ENCODE data around the gene HELZ2.

Gene HELZ2

DNA sequence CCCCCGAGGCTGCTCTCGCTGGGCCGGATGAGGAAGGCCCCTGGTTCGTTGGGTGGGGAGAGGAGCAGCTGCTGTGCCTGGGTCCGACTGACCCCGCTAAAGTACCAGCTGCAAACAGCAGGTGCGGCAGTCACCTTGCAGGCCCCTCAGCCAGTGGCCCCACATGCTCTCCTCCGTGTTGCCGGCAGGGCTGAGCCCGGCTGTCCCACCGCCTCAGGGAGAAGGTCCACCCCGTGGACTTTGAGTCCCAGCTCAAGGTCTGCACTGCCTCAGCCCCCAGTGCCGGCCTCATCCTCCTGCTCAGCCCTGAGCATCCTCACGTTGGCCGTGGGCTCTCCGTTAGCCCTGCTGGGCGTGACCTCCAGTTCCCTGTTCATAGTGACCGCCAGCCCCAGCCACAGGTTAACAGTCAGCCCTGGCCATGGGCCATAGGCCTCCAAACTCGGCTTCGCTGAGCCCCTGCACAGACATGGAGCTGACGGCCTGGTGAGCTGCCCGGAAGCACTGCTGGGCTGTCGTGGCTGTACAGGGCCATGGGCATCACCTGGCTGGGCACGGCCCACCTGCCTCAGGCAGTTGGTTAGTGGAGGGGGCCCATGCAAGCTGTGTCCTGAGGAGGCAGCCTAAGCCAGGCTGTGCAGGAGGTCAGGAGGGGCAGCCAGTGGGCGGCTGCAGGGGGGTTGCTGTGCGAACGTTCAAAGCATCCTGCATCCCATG lies 29.6 kb downstream of the HELZ2 start:
- no peak overlapping the region for H3K4me3 ChIP-seq (ENCODE audit: low read depth in 1 of 5, low read length in 5 of 5)
- no peaks in the 10 kb centered on the region for H3K4me1 ChIP-seq (ENCODE audit: control insufficient read depth in 5 of 5, insufficient read depth in 5 of 5, low read length in 5 of 5)
- H3K36me3 ChIP-seq (ENCODE audit: control insufficient read depth in 5 of 5, insufficient read depth in 5 of 5, low read length in 5 of 5) = no peaks in the 10 kb centered on the region
- H3K27me3 ChIP-seq (ENCODE audit: control insufficient read depth in 5 of 5, insufficient read depth in 4 of 5, low read length in 5 of 5) = peaks cover 19 to 47% (median 30%) of the 10 kb centered on the region in 5 donors
- H3K27ac ChIP-seq (ENCODE audit: low read depth, low read length) = no peak overlapping the region
- no peak overlapping the region for H3K9ac ChIP-seq (ENCODE audit: low read length in 5 of 5)
- no peaks in the 10 kb centered on the region for H3K9me3 ChIP-seq (ENCODE audit: control insufficient read depth in 5 of 5, low read length in 5 of 5)

DNA sequence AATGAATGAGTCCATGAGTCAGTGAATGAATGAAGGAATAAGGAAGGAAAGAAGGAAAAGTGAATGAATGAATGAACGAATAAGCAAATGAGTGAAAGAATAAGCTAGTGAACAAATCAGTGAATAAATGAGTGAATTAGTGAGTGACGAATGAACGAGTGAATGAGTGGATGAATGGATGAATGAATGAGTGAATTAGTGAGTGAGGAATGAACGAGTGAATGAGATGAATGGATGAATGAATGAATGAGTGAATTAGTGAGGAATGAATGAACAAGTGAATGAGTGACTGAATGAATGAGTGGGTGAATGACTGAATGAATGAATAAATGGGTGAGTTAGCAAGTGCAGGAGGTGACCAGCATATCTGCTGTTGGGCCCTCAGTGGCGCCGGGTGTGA lies 30.3 kb downstream of the HELZ2 start:
- Histone ChIP-seq H3K27me3 (ENCODE audit: control insufficient read depth in 5 of 5, insufficient read depth in 4 of 5, low read length in 5 of 5) (peaks cover 19 to 43% (median 29%) of the 10 kb centered on the region in 5 donors), H3K4me3 (ENCODE audit: low read depth in 1 of 5, low read length in 5 of 5) (no peak overlapping the region), H3K36me3 (ENCODE audit: control insufficient read depth in 5 of 5, insufficient read depth in 5 of 5, low read length in 5 of 5) (no peaks in the 10 kb centered on the region), H3K9me3 (ENCODE audit: control insufficient read depth in 5 of 5, low read length in 5 of 5) (no peaks in the 10 kb centered on the region), H3K9ac (ENCODE audit: low read length in 5 of 5) (no peak overlapping the region), H3K27ac (ENCODE audit: low read depth, low read length) (no peak overlapping the region), H3K4me1 (ENCODE audit: control insufficient read depth in 5 of 5, insufficient read depth in 5 of 5, low read length in 5 of 5) (no peaks in the 10 kb centered on the region)

DNA sequence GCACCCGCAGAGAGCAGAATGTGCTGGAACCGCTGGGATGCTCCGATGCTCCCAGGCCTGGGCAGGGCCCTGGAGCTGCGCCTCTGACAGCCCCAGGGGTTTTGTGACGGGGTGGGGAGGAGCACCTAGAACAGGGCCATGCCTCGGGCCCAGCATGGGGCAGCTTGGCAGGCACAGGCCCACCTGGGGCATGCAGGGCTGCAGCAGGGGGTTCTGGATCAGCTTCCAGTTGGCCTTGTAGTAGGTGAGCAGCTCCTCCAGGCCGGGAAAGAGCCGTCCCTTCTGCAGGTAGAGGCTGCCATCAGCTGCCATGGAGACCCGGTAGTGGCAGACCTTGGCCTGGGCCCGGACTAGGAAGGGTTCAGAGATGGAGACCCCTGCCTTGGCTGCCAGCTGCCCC lies 30.9 kb downstream of the HELZ2 start:
- H3K27ac ChIP-seq (ENCODE audit: low read depth, low read length) = no peak overlapping the region
- peaks cover 14 to 37% (median 23%) of the 10 kb centered on the region in 5 donors for H3K27me3 ChIP-seq (ENCODE audit: control insufficient read depth in 5 of 5, insufficient read depth in 4 of 5, low read length in 5 of 5)
- H3K4me1 ChIP-seq (ENCODE audit: control insufficient read depth in 5 of 5, insufficient read depth in 5 of 5, low read length in 5 of 5) = no peaks in the 10 kb centered on the region
- H3K36me3 ChIP-seq (ENCODE audit: control insufficient read depth in 5 of 5, insufficient read depth in 5 of 5, low read length in 5 of 5) = no peaks in the 10 kb centered on the region
- no peak overlapping the region for H3K9ac ChIP-seq (ENCODE audit: low read length in 5 of 5)
- no peaks in the 10 kb centered on the region for H3K9me3 ChIP-seq (ENCODE audit: control insufficient read depth in 5 of 5, low read length in 5 of 5)
- H3K4me3 ChIP-seq (ENCODE audit: low read depth in 1 of 5, low read length in 5 of 5) = no peak overlapping the region

DNA sequence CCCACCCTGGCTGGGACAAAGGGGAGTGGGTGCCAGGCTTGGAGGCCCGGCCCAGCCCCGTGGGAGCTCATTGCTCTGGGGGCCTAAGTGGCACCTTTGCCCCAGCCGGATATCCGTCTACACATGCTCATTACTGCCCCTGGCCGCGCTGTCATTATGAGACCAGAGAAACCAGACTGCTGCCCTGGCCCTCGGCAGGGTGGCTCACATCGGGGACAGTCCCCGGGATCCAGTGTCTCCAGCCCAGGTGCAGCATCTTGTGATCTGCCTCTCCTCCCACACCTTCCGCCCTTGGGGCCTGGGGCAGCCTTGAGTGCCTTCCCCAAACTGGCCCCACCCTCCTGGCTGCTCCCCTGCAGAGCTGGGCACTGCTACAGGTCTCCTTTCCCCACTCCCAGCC lies 31.3 kb downstream of the HELZ2 start:
- H3K36me3 ChIP-seq (ENCODE audit: control insufficient read depth in 5 of 5, insufficient read depth in 5 of 5, low read length in 5 of 5) = no peaks in the 10 kb centered on the region
- H3K9me3 ChIP-seq (ENCODE audit: control insufficient read depth in 5 of 5, low read length in 5 of 5) = no peaks in the 10 kb centered on the region
- no peak overlapping the region for H3K9ac ChIP-seq (ENCODE audit: low read length in 5 of 5)
- no peak overlapping the region for H3K27ac ChIP-seq (ENCODE audit: low read depth, low read length)
- no peak overlapping the region for H3K4me3 ChIP-seq (ENCODE audit: low read depth in 1 of 5, low read length in 5 of 5)
- peaks cover 12 to 33% (median 20%) of the 10 kb centered on the region in 5 donors for H3K27me3 ChIP-seq (ENCODE audit: control insufficient read depth in 5 of 5, insufficient read depth in 4 of 5, low read length in 5 of 5)
- H3K4me1 ChIP-seq (ENCODE audit: control insufficient read depth in 5 of 5, insufficient read depth in 5 of 5, low read length in 5 of 5) = peaks cover 0 to 4% (median 4%) of the 10 kb centered on the region in 5 donors

DNA sequence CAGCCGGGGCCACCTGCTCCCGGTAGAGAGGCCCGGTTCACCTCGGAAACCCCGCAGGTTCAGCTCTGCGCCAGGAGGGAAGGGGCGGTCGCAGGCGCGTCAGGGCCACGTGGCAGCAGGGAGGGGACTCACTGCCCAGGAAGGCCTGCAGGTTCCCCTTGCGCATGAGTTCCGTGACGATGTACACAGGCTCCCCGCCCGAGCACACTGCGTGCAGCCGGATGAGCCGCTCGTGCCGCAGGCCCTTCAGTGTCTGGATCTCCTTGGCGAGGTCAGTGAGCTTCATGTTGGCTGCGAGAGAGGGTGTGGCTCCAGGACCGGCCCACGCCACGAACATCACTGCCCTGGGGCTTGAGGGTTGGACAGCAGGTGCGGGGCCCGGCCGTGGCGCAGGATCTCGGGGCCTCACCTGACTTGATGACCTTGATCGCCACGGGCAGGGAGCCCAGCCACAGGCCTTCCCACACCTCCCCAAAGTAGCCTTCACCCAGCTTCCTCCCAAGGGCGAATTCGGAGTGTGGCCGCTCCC lies 31.9 kb downstream of the HELZ2 start:
- H3K9me3 ChIP-seq (ENCODE audit: control insufficient read depth in 5 of 5, low read length in 5 of 5) = no peaks in the 10 kb centered on the region
- no peak overlapping the region for H3K27ac ChIP-seq (ENCODE audit: low read depth, low read length)
- H3K4me3 ChIP-seq (ENCODE audit: low read depth in 1 of 5, low read length in 5 of 5) = no peak overlapping the region
- H3K36me3 ChIP-seq (ENCODE audit: control insufficient read depth in 5 of 5, insufficient read depth in 5 of 5, low read length in 5 of 5) = no peaks in the 10 kb centered on the region
- H3K4me1 ChIP-seq (ENCODE audit: control insufficient read depth in 5 of 5, insufficient read depth in 5 of 5, low read length in 5 of 5) = peaks cover 0 to 10% (median 10%) of the 10 kb centered on the region in 5 donors
- no peak overlapping the region for H3K9ac ChIP-seq (ENCODE audit: low read length in 5 of 5)
- H3K27me3 ChIP-seq (ENCODE audit: control insufficient read depth in 5 of 5, insufficient read depth in 4 of 5, low read length in 5 of 5) = peaks cover 9 to 30% (median 19%) of the 10 kb centered on the region in 5 donors

DNA sequence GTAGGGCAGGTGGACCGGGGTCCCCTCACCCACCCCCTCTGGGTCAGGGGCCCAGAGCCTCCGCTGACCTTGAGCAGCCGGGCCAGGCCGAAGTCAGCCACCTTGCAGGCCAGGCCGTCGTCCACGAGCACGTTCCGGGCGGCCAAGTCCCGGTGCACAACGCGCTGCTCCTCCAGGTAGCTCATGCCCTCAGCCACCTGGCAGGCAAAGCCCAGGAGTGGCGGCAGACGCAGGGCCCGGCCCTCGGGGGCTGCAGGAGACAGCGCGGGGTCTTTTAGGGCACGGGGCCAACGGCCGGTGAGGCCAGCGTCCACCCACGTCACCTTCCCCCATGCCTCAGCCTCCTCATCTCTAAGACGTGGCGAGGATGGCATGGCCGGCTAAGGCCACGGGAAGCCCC lies 32.7 kb downstream of the HELZ2 start:
- no peak overlapping the region for H3K9ac ChIP-seq (ENCODE audit: low read length in 5 of 5)
- H3K36me3 ChIP-seq (ENCODE audit: control insufficient read depth in 5 of 5, insufficient read depth in 5 of 5, low read length in 5 of 5) = no peaks in the 10 kb centered on the region
- peaks cover 0 to 18% (median 17%) of the 10 kb centered on the region in 5 donors for H3K4me1 ChIP-seq (ENCODE audit: control insufficient read depth in 5 of 5, insufficient read depth in 5 of 5, low read length in 5 of 5)
- H3K4me3 ChIP-seq (ENCODE audit: low read depth in 1 of 5, low read length in 5 of 5) = no peak overlapping the region
- H3K9me3 ChIP-seq (ENCODE audit: control insufficient read depth in 5 of 5, low read length in 5 of 5) = no peaks in the 10 kb centered on the region
- H3K27ac ChIP-seq (ENCODE audit: low read depth, low read length) = no peak overlapping the region
- peaks cover 13 to 32% (median 17%) of the 10 kb centered on the region in 5 donors for H3K27me3 ChIP-seq (ENCODE audit: control insufficient read depth in 5 of 5, insufficient read depth in 4 of 5, low read length in 5 of 5)

DNA sequence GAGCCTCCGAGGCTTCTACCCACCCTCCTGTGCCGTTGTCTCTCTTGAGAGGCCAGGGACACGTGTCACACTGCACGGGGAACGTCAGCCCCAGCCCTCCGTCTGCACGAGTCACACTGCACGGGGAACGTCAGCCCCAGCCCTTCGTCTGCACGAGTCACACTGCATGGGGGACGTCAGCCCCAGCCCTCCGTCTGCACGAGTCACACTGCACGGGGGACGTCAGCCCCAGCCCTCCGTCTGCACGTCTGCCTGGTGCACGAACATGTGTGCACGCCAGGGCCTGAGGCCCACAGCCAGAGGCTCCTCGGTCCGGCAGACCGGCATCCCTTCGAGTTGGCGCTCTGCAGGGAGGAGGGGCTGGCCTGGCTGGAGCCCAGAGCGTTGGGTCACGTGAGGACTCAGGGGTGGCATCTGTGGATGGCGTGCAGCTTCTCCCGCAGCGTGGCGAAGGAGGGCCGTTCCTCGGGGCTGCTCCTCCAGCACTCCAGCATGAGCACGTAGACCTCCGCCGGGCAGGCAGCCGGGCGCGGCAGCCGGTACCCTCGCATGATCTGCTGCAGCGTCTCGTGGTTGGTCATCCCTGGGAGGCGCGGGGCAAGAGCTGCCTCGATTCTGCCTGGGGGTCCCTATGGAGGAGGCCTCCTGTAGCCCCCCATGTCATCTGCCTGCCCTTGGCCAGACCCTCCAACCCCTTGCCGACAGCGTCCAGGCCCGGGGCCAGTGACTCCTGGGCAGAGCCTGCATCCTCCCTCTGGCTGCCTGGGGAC lies 33.4 kb downstream of the HELZ2 start:
- Histone ChIP-seq H3K9me3 (ENCODE audit: control insufficient read depth in 5 of 5, low read length in 5 of 5) (no peaks in the 10 kb centered on the region), H3K9ac (ENCODE audit: low read length in 5 of 5) (no peak overlapping the region), H3K27ac (ENCODE audit: low read depth, low read length) (no peak overlapping the region), H3K27me3 (ENCODE audit: control insufficient read depth in 5 of 5, insufficient read depth in 4 of 5, low read length in 5 of 5) (peaks cover 12 to 31% (median 16%) of the 10 kb centered on the region in 5 donors), H3K4me1 (ENCODE audit: control insufficient read depth in 5 of 5, insufficient read depth in 5 of 5, low read length in 5 of 5) (peaks cover 0 to 20% (median 20%) of the 10 kb centered on the region in 5 donors), H3K36me3 (ENCODE audit: control insufficient read depth in 5 of 5, insufficient read depth in 5 of 5, low read length in 5 of 5) (no peaks in the 10 kb centered on the region), H3K4me3 (ENCODE audit: low read depth in 1 of 5, low read length in 5 of 5) (no peak overlapping the region)

DNA sequence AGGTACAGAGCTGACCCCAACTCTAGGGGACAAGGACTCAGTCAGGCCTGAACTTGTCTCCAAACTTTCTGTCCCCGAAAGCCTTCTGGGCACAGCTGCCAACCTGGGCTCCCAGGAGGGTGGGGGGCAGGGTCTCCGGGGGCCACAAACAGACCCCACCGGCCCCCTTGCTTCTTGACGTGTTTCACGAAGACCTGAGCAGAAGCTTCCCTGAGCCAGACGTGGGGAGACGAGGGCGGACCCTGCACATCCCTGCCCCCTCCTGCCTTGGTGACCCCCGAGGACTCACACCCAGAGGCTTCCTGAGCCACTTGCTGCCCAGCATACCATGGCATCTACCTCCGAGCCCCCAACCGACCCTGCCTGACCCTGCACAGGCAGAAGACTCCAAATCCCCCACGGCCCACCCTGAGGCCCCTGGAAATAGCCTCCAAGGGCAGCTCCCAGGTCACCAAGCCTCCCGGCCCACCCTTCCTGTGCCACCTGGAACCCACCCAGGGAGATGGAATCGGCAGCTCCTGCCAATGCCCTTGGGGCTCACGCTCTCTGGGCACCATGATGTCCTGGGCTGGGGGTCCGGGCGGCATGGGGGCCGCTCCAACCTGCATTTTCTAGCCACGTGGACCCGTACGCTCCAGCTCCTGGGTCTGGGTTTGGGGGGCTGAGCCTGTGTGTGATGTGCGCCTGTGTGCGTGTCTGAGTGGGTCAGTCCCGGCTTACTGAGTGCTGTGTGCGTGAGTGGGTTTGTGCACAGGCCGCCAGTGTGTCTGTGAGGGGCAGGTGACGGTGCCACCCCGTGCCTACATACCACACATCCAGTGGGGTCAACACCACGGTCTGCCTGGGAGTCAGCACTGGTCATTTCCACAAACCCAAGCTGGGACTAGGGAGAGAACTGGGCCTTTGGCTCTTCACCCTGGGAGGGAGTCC lies 34.3 kb downstream of the HELZ2 start:
- Histone ChIP-seq H3K4me3 (ENCODE audit: low read depth in 1 of 5, low read length in 5 of 5) (no peak overlapping the region), H3K4me1 (ENCODE audit: control insufficient read depth in 5 of 5, insufficient read depth in 5 of 5, low read length in 5 of 5) (peaks cover 0 to 23% (median 20%) of the 10 kb centered on the region in 5 donors), H3K9me3 (ENCODE audit: control insufficient read depth in 5 of 5, low read length in 5 of 5) (no peaks in the 10 kb centered on the region), H3K9ac (ENCODE audit: low read length in 5 of 5) (no peak overlapping the region), H3K27ac (ENCODE audit: low read depth, low read length) (no peak overlapping the region), H3K36me3 (ENCODE audit: control insufficient read depth in 5 of 5, insufficient read depth in 5 of 5, low read length in 5 of 5) (no peaks in the 10 kb centered on the region), H3K27me3 (ENCODE audit: control insufficient read depth in 5 of 5, insufficient read depth in 4 of 5, low read length in 5 of 5) (peaks cover 14 to 30% (median 18%) of the 10 kb centered on the region in 5 donors)

DNA sequence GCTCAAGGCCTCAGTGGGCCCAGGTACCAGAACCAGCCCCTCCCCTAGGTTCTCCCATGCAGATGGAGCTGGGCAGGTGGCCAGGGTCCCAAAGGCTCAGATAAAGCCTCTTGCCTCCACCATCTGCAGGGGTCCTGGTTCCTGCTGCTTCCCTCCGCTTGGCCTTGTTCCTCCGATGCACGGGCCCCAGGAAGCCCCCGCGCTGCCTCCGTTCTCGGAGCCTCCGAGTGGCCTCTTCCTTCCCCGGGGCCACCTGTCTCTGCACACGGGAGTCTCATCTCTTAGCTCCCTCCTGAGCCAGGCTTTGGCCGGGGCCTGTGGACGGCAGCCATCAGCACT lies 35.0 kb downstream of the HELZ2 start:
- H3K4me1 ChIP-seq (ENCODE audit: control insufficient read depth in 5 of 5, insufficient read depth in 5 of 5, low read length in 5 of 5) = peaks cover 0 to 24% (median 20%) of the 10 kb centered on the region in 5 donors
- H3K9ac ChIP-seq (ENCODE audit: low read length in 5 of 5) = no peak overlapping the region

More for the DNA sequence above, 35.0 kb downstream of the HELZ2 start:
- no peak overlapping the region for H3K4me3 ChIP-seq (ENCODE audit: low read depth in 1 of 5, low read length in 5 of 5)
- peaks cover 21 to 30% (median 22%) of the 10 kb centered on the region in 5 donors for H3K27me3 ChIP-seq (ENCODE audit: control insufficient read depth in 5 of 5, insufficient read depth in 4 of 5, low read length in 5 of 5)
- H3K36me3 ChIP-seq (ENCODE audit: control insufficient read depth in 5 of 5, insufficient read depth in 5 of 5, low read length in 5 of 5) = no peaks in the 10 kb centered on the region
- no peaks in the 10 kb centered on the region for H3K9me3 ChIP-seq (ENCODE audit: control insufficient read depth in 5 of 5, low read length in 5 of 5)
- no peak overlapping the region for H3K27ac ChIP-seq (ENCODE audit: low read depth, low read length)

All from subcutaneous abdominal adipose tissue (tissue), 5 donors.